Hepatocyte (in vitro differentiated cells): Measurements from ENCODE around the gene ATRAID.

Source experiments
- CTCF ChIP-seq: fragments of 200-600 bp; sonication (generic); IDR thresholded peaks from 2 replicates; pipeline ENCODE4 v1.5.1; 2016; ENCODE audit warnings: antibody characterized with exemption, mild to moderate bottlenecking; ENCODE audit not compliant: poor library complexity
- EZH2 ChIP-seq: fragments of 200-600 bp; sonication (generic); IDR thresholded peaks from 2 replicates; pipeline ENCODE4 v1.6.1; 2016; ENCODE audit warnings: antibody characterized with exemption, mild to moderate bottlenecking, borderline replicate concordance
- EZH2phosphoT487 ChIP-seq: fragments of 200-600 bp; sonication (generic); IDR thresholded peaks from one replicate; pipeline ENCODE4 v1.6.1; 2018; ENCODE audit warnings: antibody characterized with exemption, mild to moderate bottlenecking, low read depth, moderate library complexity; ENCODE audit not compliant: unreplicated experiment, severe bottlenecking

- TF ChIP-seq CTCF (no peak), EZH2phosphoT487 (no peak), EZH2 (no peak)
Observed at GRCh38 chr2:27227501-27227900, 15.7 kb downstream of the ATRAID start.
